ENCODE measurements around the gene RPS24.
"Not testable (repeated sequence)": the region's sequence is repeated elsewhere in the genome, so short reads cannot be mapped to it uniquely, and the experiment has no call there.

Gene RPS24

DNA sequence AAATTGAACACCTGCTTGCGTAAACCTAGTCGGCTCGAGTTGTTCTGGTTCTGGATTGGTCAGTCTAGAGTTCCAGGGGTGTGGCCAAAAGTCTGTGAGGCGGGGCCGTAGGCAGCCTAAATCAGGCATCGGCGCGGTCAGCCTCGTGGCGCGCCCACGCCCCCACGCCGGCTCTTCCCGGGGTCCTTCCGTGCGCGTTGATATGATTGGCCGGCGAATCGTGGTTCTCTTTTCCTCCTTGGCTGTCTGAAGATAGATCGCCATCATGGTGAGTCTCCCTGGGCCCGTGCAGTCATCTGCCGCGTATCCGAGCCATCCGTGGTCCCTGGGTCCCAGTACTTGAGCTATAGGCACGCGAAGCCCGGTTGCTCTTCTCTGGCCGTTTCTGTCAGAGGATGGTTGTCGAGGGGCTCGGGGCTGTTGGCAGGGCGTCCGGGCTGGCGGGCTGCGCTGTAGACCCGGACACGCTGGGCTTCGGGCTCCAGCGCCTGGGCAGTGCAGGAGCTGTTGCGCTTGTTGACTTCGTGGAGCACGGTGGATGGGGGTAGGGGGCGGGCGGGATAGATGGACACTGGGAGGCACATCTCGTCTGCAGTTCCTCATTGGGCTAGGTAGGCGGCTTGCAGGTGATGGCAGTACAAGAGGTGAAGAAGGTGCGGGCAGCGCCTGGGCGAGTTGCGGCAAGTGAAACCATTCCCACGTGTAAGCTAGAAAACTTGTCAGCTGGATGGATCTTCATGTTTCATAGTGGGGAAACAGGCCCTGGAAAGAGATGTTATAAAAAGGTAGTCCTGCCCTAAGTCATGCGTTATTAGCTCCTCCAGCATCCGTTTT is at the start of gene RPS24:
TSS of gene RPS24 (plus strand) at position 227 of the 834 bp plus-strand sequence. CDS start at position 266, 39 bp downstream.
- DNase-seq: peak; percentile 95 to 96

- no peak for DNase-seq
Measured at GRCh38 chr10:77984986-77985385, 48.7 kb upstream of the RPS24 start.

- DNase-seq: no peak
Measured at GRCh38 chr10:77987671-77988255, 45.9 kb upstream of the RPS24 start.

GRCh38 chr10:77989081-77989724 is 44.5 kb upstream of the RPS24 start:
- no peak for DNase-seq

DNA sequence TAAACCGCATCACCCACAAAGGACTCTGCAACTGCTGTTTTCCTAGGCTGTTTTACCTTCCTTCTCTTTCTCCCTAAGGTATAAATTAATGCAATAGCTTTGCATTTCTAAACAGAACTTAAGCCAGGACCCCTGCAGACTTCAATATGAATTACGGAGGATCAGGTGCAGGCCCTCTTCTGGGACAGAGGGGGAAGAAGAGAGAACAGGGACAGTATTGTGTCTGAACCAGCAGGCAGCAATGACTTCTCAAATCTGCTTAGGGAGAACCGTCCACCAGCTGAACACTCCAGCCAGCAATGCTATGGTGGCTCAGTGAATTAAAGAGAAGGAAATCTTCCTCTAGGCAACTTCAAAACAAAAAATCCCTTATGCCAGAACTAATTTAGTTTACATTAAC is 40.0 kb upstream of the RPS24 start:
- no peak for DNase-seq

GRCh38 chr10:77998780-77999179 is 34.9 kb upstream of the RPS24 start:
- not testable (repeated sequence) for DNase-seq

- DNase-seq: no peak
Measured at GRCh38 chr10:78000206-78000605, 33.5 kb upstream of the RPS24 start.

- no peak for DNase-seq
Measured at GRCh38 chr10:78000956-78001472, 32.6 kb upstream of the RPS24 start.

- no peak for DNase-seq
Measured at GRCh38 chr10:78002541-78003288, 30.9 kb upstream of the RPS24 start.

DNA sequence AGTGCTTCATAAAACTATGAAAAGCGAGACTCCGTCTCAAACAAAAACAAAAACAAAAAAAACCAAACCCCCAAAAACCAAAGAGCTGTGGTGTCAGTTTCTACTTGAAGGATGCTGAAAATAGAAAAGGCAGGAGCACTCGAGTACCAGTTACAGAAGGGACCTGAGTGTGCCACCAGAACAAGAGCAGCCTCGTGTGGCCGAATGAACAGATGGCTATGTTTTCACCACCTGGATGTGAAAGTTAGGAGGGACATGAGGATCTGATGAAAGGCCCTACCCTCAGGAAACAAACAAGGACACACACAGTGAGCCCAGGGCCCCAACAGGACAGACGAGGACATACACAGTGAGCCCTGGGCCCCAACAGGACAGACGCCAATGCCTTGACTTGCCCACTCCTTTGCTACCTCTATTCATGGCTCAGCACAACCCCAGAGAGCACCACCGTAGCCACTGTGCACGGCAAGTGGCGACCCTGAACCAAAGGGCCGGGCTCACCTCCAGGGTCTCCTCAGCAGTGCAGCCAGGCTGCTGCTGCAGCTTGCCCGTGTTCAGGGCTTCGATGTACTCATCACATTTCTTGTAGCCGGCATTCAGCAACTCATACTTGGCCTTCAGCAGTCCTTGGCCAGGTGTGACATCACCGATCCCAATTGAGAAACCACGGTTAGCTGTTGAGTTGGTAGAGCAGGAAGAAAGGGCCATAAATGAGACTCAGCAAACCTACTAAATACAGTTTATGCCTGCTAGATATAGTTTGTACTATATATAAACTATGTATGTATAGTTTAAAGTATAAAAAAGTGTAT is 29.2 kb upstream of the RPS24 start:
- DNase-seq: no peak

- DNase-seq: no peak
Measured at GRCh38 chr10:78007172-78007571, 26.5 kb upstream of the RPS24 start.

DNA sequence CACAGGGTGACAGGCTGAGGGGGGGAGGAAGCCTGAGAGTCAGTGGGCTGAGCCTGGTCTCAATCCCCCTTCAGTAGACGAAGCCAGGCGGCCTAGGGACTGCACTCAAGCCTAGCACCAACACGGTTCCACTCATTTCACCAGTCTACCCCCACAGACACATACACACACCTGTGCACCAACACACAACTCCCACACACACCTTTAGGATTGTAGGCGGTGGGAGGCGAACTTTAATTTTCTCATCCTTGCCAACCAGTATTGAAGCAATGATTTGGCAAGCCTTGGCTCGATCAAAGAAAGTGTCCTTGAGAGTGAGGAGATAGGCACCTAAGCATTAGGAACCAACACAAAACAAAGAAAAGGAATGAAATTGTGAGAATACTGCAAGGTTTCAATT is 24.0 kb upstream of the RPS24 start:
- DNase-seq: no peak

GRCh38 chr10:78010278-78010677 is 23.4 kb upstream of the RPS24 start:
- DNase-seq: no peak

- DNase-seq: no peak
Measured at GRCh38 chr10:78011065-78011464, 22.6 kb upstream of the RPS24 start.

- DNase-seq: no peak
Measured at GRCh38 chr10:78013564-78013963, 20.1 kb upstream of the RPS24 start.

DNA sequence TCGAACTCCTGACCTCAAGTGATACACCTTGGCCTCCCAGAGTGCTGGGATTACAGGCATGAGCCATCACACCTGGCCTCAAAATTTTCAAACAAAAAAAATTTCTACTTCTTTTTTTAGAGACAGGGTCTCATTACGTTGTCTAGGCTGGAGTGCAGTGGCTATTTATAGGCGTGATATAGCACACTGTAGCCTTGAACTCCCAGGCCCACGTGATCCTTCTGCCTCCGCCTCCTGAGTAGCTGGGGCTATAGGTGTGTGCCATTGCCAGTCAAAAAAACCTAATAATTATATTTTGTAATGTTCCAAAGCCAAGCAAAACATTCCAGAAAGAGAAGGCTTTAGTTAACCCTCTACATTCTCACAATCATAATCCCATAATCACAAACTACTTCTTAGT is 18.1 kb upstream of the RPS24 start:
- no peak for DNase-seq

GRCh38 chr10:78017856-78018255 is 15.8 kb upstream of the RPS24 start:
- no peak for DNase-seq

DNA sequence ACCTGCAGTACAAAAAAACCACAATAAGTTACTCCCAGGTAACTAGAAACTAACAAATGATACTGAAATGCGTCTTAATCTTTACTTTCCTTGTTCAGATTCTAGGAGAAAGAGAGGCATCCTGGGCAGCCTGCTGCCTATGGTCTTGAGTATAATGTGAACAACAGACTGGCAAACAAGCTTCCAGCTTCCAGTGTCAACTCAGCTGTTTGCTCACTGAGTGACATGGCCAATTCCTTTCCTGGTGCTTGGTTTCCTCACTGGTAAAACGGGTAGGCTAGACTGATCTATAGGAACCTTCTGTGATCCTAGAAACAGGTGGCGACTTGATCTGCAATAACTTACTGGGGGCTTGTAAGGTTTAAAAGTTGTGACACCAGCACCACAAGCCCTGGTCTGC is 14.4 kb upstream of the RPS24 start:
- DNase-seq: no peak

DNA sequence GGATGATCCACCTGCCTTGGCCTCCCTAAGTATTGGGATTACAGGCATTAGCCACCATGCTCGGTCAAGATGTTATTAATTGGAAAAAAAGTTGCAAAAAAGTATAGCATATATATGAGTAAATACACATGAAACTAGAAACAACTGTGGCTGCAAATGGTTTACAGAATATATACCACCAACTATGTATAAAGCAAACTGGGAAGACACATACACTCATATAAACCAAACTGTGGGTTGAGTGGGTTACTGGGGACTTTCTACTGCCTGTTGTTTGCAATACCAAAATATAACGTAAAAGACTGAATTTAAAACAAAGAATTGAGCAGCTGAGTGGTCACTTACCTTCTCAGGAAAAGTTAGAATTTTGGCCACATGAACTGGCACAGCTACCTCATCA is 12.5 kb upstream of the RPS24 start:
- DNase-seq: no peak

GRCh38 chr10:78023741-78024140 is 9.9 kb upstream of the RPS24 start:
- DNase-seq: no peak

DNA sequence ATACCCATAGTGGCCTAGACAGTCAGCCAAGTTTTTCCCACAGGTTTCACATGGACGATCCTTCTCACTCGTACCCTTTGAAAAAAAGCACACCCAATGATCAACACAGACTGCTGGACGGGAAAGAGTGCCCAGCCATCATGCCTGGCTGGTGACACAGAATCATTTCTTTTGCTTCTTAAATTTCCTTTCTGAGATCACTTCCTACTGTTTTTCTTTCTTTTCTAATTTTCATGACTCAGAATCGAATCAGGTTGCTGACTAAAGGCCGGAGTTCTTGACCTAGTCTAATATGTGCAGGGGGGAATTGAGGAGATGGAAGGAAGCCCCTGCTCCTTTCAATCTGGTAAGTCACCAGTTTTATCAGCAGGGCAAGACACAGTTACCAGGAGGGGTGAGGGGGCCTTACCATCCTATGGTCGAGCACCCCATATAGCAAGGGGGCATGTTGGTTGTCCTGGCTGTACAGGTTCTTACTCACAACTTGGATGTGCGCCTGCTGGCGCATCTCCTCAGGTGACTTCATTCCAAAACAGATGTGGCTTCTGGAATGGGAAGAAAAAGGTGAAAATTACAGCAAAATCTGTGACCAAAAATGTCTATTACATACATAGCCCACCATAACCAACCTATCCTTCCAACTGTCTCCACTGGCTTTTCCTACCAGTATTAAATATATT is 7.8 kb upstream of the RPS24 start:
- no peak for DNase-seq

Measured in activated CD4-positive, alpha-beta T cell treated with anti-CD3 and anti-CD28 coated beads for 4 hours (primary cell).